GM23248 (cell line): ENCODE data around the gene DNAI2. TPM values are rescaled to one million over a fixed set of nuclear protein-coding genes. Genes with fewer than 3 reads are reported as not detected.

ENCODE experiments used
- DNase-seq: peaks from one replicate; pipeline ENCODE4 v3.0.0-alpha.2; 2015
- H2AFZ ChIP-seq: fragments of 200-600 bp; sonication (generic); 2 replicates; pipeline ENCODE4 v1.6.1; 2016; ENCODE audit warnings: antibody characterized with exemption
- H3F3A ChIP-seq: fragments of 200-600 bp; sonication (generic); 2 replicates; pipeline ENCODE4 v1.6.1; 2016; ENCODE audit warnings: mild to moderate bottlenecking, antibody characterized with exemption, mixed run types; ENCODE audit not compliant: insufficient read depth
- H3K27ac ChIP-seq: fragments of 200-600 bp; sonication (generic); 2 replicates; pipeline ENCODE4 v1.5.1; 2016; ENCODE audit warnings: mild to moderate bottlenecking
- H3K27me3 ChIP-seq: fragments of 200-600 bp; sonication (generic); replicated peaks from 2 replicates; pipeline ENCODE4 v1.6.1; 2016; ENCODE audit warnings: mild to moderate bottlenecking; ENCODE audit not compliant: insufficient read depth
- H3K36me3 ChIP-seq: fragments of 200-600 bp; sonication (generic); 2 replicates; pipeline ENCODE4 v1.6.1; 2016; ENCODE audit warnings: low read depth, mild to moderate bottlenecking
- H3K4me1 ChIP-seq: fragments of 200-600 bp; sonication (generic); 2 replicates; pipeline ENCODE4 v1.6.1; 2016; ENCODE audit warnings: mild to moderate bottlenecking; ENCODE audit not compliant: insufficient read depth
- H3K4me2 ChIP-seq: fragments of 200-600 bp; sonication (generic); one replicate; pipeline ENCODE4 v1.6.1; 2016; ENCODE audit warnings: mild to moderate bottlenecking; ENCODE audit not compliant: unreplicated experiment
- H3K4me3 ChIP-seq: fragments of 200-600 bp; sonication (generic); 2 replicates; pipeline ENCODE4 v1.5.1; 2016; ENCODE audit warnings: mild to moderate bottlenecking
- H3K79me2 ChIP-seq: fragments of 200-600 bp; sonication (generic); 2 replicates; pipeline ENCODE4 v1.6.1; 2016; ENCODE audit warnings: mild to moderate bottlenecking; ENCODE audit not compliant: insufficient read depth
- H3K9ac ChIP-seq: fragments of 200-600 bp; sonication (generic); 2 replicates; pipeline ENCODE4 v1.6.1; 2016; ENCODE audit warnings: mild to moderate bottlenecking
- H3K9me2 ChIP-seq: fragments of 200-600 bp; sonication (generic); 2 replicates; pipeline ENCODE4 v1.6.1; 2016; ENCODE audit warnings: mixed run types, mild to moderate bottlenecking, moderate library complexity; ENCODE audit not compliant: insufficient read depth
- H3K9me3 ChIP-seq: fragments of 200-600 bp; sonication (generic); one replicate; pipeline ENCODE4 v1.6.1; 2017; ENCODE audit warnings: low read depth
- H4K20me1 ChIP-seq: fragments of 200-600 bp; sonication (generic); 2 replicates; pipeline ENCODE4 v1.6.0; 2016; ENCODE audit not compliant: insufficient read depth
- EZH2 ChIP-seq: fragments of 200-600 bp; sonication (generic); IDR thresholded peaks from 2 replicates; pipeline ENCODE4 v1.6.1; 2018; ENCODE audit warnings: antibody characterized with exemption, mild to moderate bottlenecking; ENCODE audit not compliant: insufficient read depth, poor library complexity, severe bottlenecking
- EZH2phosphoT487 ChIP-seq: fragments of 200-600 bp; sonication (generic); IDR thresholded peaks from 2 replicates; pipeline ENCODE4 v1.6.1; 2018; ENCODE audit warnings: antibody characterized with exemption, moderate library complexity, mild to moderate bottlenecking, low read depth; ENCODE audit not compliant: insufficient read depth
- WGBS, 2 experiments: methylation state at CpG; one replicate each; pipeline ENCODE4 v1.1.6; 2015 to 2017; ENCODE audit warnings: low lambda C conversion rate in 2 of 2, low coverage in 1 of 2; ENCODE audit errors: missing lambda C conversion rate in 2 of 2; 5-methylcytosine and 5-hydroxymethylcytosine counted together
- in situ Hi-C: fragments of 300-500 bp; cut with MboI; formaldehyde crosslinking; loops from 2 replicates; pipeline ENCODE4 v1.15.0; 2020
- polyA plus RNA-seq: library from polyadenylated mRNA; unstranded; fragments of >200 nt; fragmentation: Nextera tagmentation; extraction: Ambion mirVana; gene quantifications from 2 replicates; pipeline ENCODE4 v1.2.1, GENCODE V29; 2016
- total RNA-seq: library from RNA; depleted of rRNA; stranded (reverse); fragments of >200 nt; shearing (Covaris generic); gene quantifications from 2 replicates; pipeline ENCODE4 v1.2.3, GENCODE V29; 2014

DNAI2 gene
- total and polyA plus RNA-seq, 2 experiments from 2014 or later, result not detected

GRCh38 chr17:74330446-74330845 lies 56.4 kb downstream of the DNAI2 start:
- no peak overlapping the region for H3K4me2 ChIP-seq
- H3K4me1 ChIP-seq, result no peaks in the 10 kb centered on the region
- no peaks in the 10 kb centered on the region for H3K36me3 ChIP-seq
- H3K27ac ChIP-seq, result no peak overlapping the region
- H3K4me3 ChIP-seq, result no peak overlapping the region
- no peaks in the 10 kb centered on the region for H3K9me2 ChIP-seq
- no peaks in the 10 kb centered on the region for H4K20me1 ChIP-seq
- H3K9me3 ChIP-seq, result no peaks in the 10 kb centered on the region
- TF ChIP-seq EZH2phosphoT487, result no peak
- no peak for TF ChIP-seq EZH2
- H2AFZ ChIP-seq, result no peak overlapping the region
- peaks cover 14% of the 10 kb centered on the region for H3K27me3 ChIP-seq
- whole genome bisulfite sequencing, 2 experiments, result 43 to 52% methylated on average over 8 of the region's 8 CpGs
- H3F3A ChIP-seq, result no peaks in the 10 kb centered on the region
- no peak for DNase-seq
- H3K79me2 ChIP-seq, result no peaks in the 10 kb centered on the region
- in situ Hi-C loops, result no loop called here
- no peak overlapping the region for H3K9ac ChIP-seq

GRCh38 chr17:74332017-74332650 lies 58.1 kb downstream of the DNAI2 start:
- H3K27ac ChIP-seq, result no peak overlapping the region
- 24 to 29% methylated on average over 7 of the region's 7 CpGs for WGBS, 2 experiments
- no peak overlapping the region for H3K4me2 ChIP-seq
- no peaks in the 10 kb centered on the region for H3K9me2 ChIP-seq
- no peak for DNase-seq
- H3K36me3 ChIP-seq, result no peaks in the 10 kb centered on the region
- H3K4me1 ChIP-seq, result no peaks in the 10 kb centered on the region
- no peaks in the 10 kb centered on the region for H3K9me3 ChIP-seq
- no peaks in the 10 kb centered on the region for H3F3A ChIP-seq
- no peak overlapping the region for H2AFZ ChIP-seq
- peaks cover 10% of the 10 kb centered on the region; the same call in 1 of the 2 replicates for H3K27me3 ChIP-seq
- in situ Hi-C loops, result no loop called here
- no peak overlapping the region for H3K4me3 ChIP-seq
- no peaks in the 10 kb centered on the region for H3K79me2 ChIP-seq
- H4K20me1 ChIP-seq, result no peaks in the 10 kb centered on the region
- TF ChIP-seq EZH2 (no peak), EZH2phosphoT487 (no peak)
- H3K9ac ChIP-seq, result no peak overlapping the region

GRCh38 chr17:74332763-74333283 lies 58.8 kb downstream of the DNAI2 start:
- TF ChIP-seq EZH2 (no peak), EZH2phosphoT487 (no peak)
- H3K4me1 ChIP-seq, result no peaks in the 10 kb centered on the region
- no peaks in the 10 kb centered on the region for H3K79me2 ChIP-seq
- no peaks in the 10 kb centered on the region for H3F3A ChIP-seq
- WGBS, 2 experiments, result 25 to 27% methylated on average over 11 of the region's 11 CpGs
- H2AFZ ChIP-seq, result no peak overlapping the region
- in situ Hi-C loops, result no loop called here
- DNase-seq, result no peak
- H3K4me2 ChIP-seq, result no peak overlapping the region
- no peaks in the 10 kb centered on the region for H3K36me3 ChIP-seq
- H3K4me3 ChIP-seq, result no peak overlapping the region
- H3K27me3 ChIP-seq, result peaks cover 15% of the 10 kb centered on the region; the same call in 1 of the 2 replicates
- H3K27ac ChIP-seq, result no peak overlapping the region
- no peak overlapping the region for H3K9ac ChIP-seq
- H3K9me3 ChIP-seq, result no peaks in the 10 kb centered on the region
- H4K20me1 ChIP-seq, result no peaks in the 10 kb centered on the region
- no peaks in the 10 kb centered on the region for H3K9me2 ChIP-seq

- no peak for TF ChIP-seq EZH2phosphoT487
- TF ChIP-seq EZH2, result no peak
- H3K36me3 ChIP-seq, result no peaks in the 10 kb centered on the region
- H3K4me3 ChIP-seq, result no peak overlapping the region
- H3K9ac ChIP-seq, result no peak overlapping the region
- H3K79me2 ChIP-seq, result no peaks in the 10 kb centered on the region
- no peaks in the 10 kb centered on the region for H3K9me3 ChIP-seq
- in situ Hi-C loops, result no loop called here
- no peaks in the 10 kb centered on the region for H3F3A ChIP-seq
- H3K9me2 ChIP-seq, result no peaks in the 10 kb centered on the region
- peaks cover 15% of the 10 kb centered on the region for H3K27me3 ChIP-seq
- 33 to 39% methylated on average over 2 of the region's 2 CpGs for WGBS, 2 experiments
- DNase-seq, result peak; percentile 19
- no peak overlapping the region for H3K27ac ChIP-seq
- no peak overlapping the region for H3K4me2 ChIP-seq
- no peak overlapping the region for H2AFZ ChIP-seq
- H4K20me1 ChIP-seq, result no peaks in the 10 kb centered on the region
- H3K4me1 ChIP-seq, result no peaks in the 10 kb centered on the region
Observed at GRCh38 chr17:74334393-74335039, 60.5 kb downstream of the DNAI2 start.
